Colon (tissue), 2 donors: Measurements from ENCODE around the gene CD9.
"Not testable (repeated sequence)": the region's sequence is repeated elsewhere in the genome, so short reads cannot be mapped to it uniquely, and the experiment has no call there.

Experiments
- FAIRE-seq: peaks from 2 replicates; lab custom pipeline; 2012; peaks lifted over from hg19 to GRCh38; lab: Jason Lieb, UNC
- donor health status: control.
- donor health status: control.

The CD9 gene, protein sequence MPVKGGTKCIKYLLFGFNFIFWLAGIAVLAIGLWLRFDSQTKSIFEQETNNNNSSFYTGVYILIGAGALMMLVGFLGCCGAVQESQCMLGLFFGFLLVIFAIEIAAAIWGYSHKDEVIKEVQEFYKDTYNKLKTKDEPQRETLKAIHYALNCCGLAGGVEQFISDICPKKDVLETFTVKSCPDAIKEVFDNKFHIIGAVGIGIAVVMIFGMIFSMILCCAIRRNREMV

GRCh38 chr12:6200256-6201212, at the start of gene CD9:
CD9 (plus strand) TSS chr12:6200400; CDS start chr12:6200500, 100 bp downstream.
- no peak for FAIRE-seq

GRCh38 chr12:6154730-6155459, 45.3 kb upstream of the CD9 start:
- FAIRE-seq, result no peak

- no peak for FAIRE-seq
Observed at GRCh38 chr12:6157482-6157881, 42.7 kb upstream of the CD9 start.

- no peak for FAIRE-seq
Observed at GRCh38 chr12:6158255-6158654, 41.9 kb upstream of the CD9 start.

DNA sequence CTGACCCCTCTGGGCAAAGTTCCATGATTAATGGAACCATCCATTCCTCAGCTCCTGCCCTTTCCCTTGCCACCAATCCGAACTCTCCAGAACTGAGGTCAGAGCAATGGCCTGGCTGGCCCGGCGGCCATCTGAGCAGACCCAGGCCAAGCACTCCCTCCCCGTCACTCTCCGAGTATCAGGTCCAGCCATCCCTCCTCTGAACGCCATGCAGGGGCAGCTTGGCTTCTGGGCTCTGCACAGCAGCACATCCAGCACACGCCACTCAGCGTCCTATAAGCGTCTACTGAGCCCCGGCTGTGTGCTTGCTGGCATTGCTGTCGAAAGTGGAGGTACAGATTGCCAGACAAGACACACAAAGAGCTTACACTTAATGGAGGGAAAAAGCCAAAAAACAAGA, 41.5 kb upstream of the CD9 start:
- FAIRE-seq, result no peak

DNA sequence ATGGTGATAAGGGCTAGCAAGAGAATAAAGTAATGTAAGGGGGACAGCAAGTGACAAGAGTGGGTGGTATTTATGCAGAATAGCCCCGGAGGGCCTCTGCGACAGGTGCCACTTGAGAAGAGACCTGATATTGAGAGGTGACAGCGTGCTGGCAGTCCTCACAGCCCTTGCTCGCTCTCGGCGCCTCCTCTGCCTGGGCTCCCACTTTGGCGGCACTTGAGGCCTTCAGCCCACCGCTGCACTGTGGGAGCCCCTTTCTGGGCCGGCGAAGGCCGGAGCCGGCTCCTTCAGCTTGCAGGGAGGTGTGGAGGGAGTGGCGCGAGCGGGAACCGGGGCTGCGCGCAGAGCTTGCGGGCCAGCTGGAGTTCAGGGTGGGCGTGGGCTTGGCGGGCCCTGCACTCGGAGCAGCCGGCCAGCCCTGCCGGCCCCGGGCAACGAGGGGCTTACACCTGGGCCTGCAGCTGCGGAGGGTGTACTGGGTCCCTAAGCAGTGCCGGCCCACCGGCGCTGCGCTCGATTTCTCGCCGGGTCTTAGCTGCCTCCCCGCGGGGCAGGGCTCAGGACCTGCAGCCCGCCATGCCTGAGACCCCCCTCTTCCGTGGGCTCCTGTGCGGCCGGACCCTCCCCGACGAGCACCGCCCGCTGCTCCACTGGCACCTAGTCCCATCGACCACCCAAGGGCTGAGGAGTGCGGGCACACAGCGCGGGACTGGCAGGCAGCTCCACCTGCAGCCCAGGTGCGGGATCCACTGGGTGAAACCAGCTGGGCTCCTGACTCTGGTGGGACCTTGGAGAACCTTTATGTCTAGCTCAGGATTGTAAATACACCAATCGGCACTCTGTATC, 40.8 kb upstream of the CD9 start:
- not testable (repeated sequence) for FAIRE-seq

GRCh38 chr12:6160049-6160649, 40.1 kb upstream of the CD9 start:
- not testable (repeated sequence) for FAIRE-seq

DNA sequence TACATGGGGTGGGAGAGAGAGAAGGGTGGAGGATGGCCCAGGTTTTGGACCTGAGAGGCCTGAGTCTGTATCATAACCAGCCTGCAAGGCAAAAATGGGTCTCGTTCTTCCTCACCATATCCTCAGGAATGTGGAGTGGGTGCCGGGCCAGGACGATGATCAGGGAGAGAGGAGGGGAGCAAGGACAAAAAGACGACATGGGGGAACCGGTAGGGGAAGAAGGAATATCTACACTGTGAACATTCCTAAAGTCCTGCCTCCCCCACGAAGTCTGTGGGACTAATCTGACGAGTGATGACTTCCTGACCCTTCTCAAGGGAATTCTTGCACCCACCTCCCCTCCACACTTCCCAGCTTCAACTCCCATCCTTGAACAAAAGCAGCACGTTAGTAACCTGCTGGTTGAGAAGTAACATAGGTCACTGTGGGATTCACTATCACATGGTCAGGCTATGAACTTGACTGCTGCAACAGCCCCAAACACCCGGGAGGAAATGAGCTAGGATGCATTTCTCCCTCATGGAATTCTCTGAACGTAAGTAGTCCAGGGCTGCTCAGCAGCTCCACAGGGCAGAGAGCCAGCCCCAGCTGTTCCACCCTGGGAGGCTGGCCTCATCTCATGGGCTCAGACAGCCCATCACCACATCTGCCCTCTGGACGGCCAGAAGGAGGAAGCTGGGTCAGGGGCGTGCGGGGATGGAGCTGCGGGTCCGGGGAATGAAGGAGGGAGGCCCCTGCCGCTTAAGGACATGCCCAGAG, 38.9 kb upstream of the CD9 start:
- FAIRE-seq, result no peak

DNA sequence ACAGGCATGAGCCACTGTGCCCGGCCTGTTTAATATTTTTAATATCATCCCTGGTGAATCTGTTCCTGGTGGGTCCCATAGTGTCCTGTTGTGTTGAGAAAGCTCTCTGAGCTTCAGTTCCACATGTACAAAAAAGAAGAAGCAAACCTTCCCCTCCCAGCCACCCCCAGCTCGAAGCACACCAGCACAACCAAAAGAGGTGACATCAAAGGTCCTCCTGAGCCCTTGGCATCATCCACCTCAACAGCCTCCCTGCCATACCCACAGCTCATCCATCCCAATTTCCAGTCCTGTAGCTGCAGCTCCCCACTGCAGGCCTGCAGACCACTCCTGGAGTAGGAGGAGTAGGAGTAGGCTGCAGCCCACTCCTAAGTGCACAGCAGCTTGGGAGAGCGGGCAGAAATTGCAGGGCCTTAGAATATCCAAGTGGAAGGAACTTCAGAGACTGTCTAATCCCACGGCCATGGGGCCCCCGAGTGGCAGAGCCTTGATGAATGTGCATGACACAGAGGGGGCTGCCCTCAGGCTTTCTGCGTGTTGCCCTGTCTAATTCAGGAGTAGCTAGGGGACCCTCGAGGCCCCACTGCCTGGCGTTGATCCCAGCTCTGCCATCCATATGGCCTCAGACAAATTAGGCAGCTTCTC, 36.7 kb upstream of the CD9 start:
- FAIRE-seq, result no peak

GRCh38 chr12:6165395-6165794, 34.8 kb upstream of the CD9 start:
- FAIRE-seq, result no peak

GRCh38 chr12:6166808-6167207, 33.4 kb upstream of the CD9 start:
- FAIRE-seq, result no peak

- FAIRE-seq, result no peak
Observed at GRCh38 chr12:6167327-6168280, 32.6 kb upstream of the CD9 start.

- no peak for FAIRE-seq
Observed at GRCh38 chr12:6171409-6172015, 28.7 kb upstream of the CD9 start.

GRCh38 chr12:6172086-6172485, 28.1 kb upstream of the CD9 start:
- no peak for FAIRE-seq

DNA sequence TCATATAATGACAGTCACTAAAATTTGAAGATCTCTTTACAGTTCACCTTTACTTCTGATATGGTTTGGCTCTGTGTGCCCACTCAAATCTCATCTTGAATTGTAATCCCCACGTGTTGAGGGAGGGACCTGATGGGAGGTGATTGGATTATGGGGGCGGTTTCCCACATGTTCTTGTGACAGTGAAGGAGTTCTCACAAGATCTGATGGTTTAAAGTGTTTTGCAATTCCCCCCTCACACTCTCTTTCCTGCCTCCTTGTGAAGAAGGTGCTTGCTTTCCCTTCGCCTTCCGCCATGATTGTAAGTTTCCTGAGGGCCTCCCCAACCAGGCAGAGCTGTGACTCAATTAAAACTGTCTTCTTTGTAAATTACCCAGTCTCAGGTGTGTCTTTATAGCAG, 27.3 kb upstream of the CD9 start:
- no peak for FAIRE-seq

DNA sequence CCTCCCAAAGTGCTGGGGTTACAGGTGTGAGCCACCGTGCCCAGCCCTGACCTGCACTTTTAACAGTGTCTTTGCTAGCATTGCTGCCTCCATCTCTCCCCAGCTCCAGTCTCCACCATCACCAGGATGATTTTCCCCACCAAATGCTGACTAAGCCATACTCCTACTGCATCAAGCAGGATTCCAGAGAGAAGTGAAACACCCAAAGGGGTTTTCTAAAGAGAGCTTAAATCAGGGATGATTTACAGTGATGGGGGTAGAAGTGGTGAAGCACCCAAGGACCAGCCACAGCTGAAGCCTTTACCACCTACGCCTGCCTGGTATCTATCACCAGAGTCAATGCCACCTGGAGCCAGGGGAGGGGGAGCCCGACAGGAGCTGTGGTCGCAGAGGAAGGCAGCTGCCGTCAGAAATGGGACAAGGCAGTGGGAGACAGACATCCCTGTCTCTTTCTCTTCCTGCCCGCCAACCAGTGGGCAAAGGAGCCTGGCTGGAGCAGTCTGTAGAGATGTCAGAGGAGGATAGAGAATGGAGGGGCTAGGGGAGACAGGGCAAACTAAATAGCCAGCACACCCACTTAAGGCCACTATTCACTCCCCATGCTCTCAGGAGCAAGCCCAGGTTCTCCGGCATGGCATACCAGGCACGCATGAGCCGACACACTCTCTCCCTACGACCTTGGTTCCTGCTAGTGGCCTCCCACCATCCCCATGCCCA, 22.4 kb upstream of the CD9 start:
- no peak for FAIRE-seq

- no peak for FAIRE-seq
Observed at GRCh38 chr12:6178981-6179761, 21.0 kb upstream of the CD9 start.
